Panc1 (cell line): ENCODE data around the gene FBN1.

ENCODE experiments used
- TCF7L2 ChIP-seq: IDR thresholded peaks from 2 replicates; pipeline ENCODE4 v1.6.1; 2011; ENCODE audit warnings: mild to moderate bottlenecking, low read depth, low read length, inconsistent platforms
- TF ChIP-seq, protein P1 (sequence below): fragments of 450-650 bp; IDR thresholded peaks from 2 replicates; pipeline ENCODE4 v1.5.1; 2017; ENCODE audit warnings: mild to moderate bottlenecking

- TF ChIP-seq, protein P1, sequence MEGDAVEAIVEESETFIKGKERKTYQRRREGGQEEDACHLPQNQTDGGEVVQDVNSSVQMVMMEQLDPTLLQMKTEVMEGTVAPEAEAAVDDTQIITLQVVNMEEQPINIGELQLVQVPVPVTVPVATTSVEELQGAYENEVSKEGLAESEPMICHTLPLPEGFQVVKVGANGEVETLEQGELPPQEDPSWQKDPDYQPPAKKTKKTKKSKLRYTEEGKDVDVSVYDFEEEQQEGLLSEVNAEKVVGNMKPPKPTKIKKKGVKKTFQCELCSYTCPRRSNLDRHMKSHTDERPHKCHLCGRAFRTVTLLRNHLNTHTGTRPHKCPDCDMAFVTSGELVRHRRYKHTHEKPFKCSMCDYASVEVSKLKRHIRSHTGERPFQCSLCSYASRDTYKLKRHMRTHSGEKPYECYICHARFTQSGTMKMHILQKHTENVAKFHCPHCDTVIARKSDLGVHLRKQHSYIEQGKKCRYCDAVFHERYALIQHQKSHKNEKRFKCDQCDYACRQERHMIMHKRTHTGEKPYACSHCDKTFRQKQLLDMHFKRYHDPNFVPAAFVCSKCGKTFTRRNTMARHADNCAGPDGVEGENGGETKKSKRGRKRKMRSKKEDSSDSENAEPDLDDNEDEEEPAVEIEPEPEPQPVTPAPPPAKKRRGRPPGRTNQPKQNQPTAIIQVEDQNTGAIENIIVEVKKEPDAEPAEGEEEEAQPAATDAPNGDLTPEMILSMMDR = no peak
- TF ChIP-seq TCF7L2 = no peak
Measured at GRCh38 chr15:48563934-48564333, 81.6 kb downstream of the FBN1 start.
